Inflammatory macrophage (primary cell): ENCODE results near the gene PDIA2.

Source experiments
- DNase-seq, 2 donors: peaks; one replicate each; pipeline ENCODE4 v3.0.0-alpha.2; 2020 to 2022

The PDIA2 gene

DNA sequence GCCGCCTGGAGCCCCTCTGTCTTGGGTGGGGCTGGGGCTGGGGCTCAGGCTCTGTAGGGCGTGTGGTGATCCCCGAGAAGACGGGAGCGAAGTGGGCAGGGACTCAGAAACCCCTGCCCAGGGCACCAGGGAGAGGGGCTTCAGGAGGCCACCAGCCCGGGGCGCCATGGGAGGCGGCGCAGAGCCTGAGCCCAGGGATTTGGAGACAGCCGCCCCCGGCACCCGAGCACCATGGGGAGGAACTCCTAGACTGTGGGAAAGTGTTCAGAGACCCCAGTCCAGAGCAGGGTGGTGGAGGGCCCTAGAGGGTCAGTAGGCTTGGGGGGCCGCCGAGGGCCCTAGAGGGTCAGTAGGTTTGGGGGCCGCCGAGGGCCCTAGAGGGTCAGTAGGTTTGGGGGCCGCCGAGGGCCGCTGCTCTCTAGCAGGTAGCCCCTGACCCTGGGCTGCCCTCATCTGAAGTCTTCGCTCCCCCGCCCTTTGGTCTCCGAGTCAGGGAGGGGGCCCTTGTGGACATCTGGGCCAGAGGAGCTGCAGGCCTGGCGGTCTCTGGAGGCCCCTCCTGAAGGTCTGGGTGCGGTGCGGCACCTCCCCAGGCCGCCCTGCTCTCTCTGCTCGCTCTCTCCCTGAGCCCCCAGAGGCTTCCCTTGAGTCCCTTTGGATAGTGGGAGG is 1.8 kb upstream of the PDIA2 start:
- no peak for DNase-seq

GRCh38 chr16:281660-282255 is 1.2 kb upstream of the PDIA2 start:
- DNase-seq = no peak

DNA sequence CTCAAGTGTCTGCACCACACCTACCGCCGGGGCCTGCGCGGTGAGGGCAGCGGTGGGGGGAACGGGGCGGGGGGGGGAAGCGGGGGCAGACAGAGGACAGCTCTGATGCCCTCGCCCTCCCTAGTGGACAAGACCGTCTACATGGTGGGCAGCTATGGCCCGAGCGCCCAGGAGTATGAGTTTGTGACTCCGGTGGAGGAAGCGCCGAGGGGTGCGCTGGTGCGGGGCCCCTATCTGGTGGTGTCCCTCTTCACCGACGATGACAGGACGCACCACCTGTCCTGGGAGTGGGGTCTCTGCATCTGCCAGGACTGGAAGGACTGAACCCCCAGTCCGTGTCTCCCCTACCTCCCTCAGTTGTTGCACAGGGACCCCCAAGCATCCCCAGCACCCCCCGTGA is 473 bp upstream of the PDIA2 start:
- DNase-seq = no peak

GRCh38 chr16:284204-285120 is 1.5 kb downstream of the PDIA2 start:
- DNase-seq = no peak

DNA sequence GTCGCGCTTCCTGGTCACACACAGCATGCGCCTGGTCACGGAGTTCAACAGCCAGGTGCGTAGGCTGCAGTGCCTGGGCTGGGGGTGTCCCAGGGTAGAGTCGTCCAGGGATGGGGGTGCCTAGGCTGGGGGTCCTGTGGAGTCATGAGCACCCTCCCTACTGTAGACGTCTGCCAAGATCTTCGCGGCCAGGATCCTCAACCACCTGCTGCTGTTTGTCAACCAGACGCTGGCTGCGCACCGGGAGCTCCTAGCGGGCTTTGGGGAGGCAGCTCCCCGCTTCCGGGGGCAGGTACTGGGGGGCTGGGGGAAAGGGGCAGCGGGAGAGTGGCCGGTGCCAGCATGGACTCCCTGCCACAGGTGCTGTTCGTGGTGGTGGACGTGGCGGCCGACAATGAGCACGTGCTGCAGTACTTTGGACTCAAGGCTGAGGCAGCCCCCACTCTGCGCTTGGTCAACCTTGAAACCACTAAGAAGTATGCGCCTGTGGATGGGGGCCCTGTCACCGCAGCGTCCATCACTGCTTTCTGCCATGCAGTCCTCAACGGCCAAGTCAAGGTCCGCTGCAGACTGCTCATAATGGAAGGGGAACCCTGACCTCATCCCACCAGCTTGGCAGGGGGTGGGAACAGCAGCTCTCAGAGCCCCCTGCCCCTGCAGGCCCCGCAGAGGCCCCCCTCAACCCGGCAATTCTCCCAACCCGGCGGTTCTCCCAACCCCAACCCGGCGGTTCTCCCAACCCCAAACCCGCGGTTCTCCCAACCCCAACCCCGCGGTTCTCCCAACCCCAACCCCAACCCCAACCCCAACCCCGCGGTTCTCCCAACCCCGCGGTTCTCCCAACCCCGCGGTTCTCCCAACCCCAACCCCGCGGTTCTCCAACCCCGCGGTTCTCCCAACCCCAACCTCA is 2.4 kb downstream of the PDIA2 start:
- no peak for DNase-seq

DNA sequence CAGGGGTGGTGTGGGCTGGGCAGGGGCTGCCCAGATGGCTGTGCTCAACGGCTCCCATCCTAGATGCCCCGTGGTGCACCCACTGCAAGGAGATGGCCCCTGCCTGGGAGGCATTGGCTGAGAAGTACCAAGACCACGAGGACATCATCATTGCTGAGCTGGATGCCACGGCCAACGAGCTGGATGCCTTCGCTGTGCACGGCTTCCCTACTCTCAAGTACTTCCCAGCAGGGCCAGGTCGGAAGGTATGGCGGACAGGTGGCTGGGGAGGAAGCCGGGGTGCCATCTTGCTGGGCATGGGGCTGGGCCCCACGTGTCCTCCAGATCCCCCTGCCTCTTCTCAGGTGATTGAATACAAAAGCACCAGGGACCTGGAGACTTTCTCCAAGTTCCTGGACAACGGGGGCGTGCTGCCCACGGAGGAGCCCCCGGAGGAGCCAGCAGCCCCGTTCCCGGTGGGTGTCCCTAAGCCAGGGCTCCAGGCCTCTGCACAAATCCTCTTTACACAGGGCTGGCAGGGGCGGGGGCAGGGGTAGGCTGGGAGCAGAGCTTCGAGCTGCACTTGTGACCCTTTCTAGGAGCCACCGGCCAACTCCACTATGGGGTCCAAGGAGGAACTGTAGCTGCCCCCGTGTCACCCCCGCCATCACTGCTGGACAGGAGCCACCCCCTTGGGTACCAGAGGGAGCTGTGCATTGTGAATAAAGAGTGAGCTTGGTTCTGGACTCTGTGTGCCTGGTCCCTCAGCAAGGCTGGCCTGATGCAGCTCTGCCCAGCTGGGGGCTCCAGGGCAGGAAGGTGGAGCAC is 3.7 kb downstream of the PDIA2 start:
- no peak for DNase-seq

DNA sequence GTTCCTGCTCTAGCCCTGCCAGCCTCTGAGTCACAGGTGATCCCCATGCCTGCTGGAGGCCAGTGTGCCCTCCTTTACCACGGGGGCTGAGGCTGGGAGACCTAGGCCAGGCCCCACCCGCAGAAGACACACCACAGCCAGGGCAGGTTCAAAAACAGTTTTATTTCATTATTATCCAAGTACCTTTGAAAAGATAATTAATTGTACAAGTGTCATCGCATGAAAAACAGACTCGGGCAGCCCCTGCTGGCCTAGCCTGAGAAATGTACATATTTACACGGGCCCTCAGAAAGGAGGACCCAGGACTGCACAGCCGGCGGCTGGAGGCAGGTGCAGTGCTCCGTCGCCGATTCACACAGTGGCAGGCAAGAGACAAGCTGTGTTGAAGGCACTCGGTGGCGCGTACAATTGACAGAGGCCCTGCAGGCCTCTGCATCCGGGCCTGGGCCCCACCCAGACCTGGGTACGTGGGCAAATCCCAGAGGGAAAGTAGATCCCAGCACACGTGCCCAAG is 4.4 kb downstream of the PDIA2 start:
- DNase-seq = no peak

GRCh38 chr16:287981-288920 is 5.3 kb downstream of the PDIA2 start:
- DNase-seq = no peak

DNA sequence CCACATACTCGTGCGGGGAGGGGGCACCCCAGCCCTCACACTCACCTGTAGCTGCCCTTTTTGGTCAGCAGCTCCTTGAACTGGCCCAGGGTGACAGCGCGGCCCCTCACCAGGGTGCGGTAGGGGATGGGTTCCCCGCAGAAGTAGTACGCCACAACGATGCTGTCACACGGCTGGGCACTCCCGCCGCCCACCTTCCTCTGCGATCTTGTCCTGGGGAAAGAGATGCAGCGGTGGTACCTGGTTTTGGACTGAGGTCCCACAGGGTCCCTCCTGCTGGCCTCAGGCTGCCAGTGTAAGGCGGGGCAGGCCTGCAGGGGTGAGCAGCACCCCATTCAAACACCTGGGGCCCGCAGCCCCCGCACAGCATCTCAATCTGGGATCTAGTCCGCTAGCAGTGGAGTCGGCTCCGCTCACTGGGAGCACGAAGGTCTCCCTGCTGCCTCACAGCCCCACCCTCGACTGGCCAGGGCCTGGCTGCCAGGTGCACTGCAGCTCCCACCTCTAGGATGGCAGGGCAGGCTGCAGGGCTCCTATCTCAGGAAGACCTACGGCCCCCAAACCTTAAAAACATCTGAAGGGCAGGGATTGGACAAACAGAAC is 6.5 kb downstream of the PDIA2 start:
- DNase-seq = no peak

DNA sequence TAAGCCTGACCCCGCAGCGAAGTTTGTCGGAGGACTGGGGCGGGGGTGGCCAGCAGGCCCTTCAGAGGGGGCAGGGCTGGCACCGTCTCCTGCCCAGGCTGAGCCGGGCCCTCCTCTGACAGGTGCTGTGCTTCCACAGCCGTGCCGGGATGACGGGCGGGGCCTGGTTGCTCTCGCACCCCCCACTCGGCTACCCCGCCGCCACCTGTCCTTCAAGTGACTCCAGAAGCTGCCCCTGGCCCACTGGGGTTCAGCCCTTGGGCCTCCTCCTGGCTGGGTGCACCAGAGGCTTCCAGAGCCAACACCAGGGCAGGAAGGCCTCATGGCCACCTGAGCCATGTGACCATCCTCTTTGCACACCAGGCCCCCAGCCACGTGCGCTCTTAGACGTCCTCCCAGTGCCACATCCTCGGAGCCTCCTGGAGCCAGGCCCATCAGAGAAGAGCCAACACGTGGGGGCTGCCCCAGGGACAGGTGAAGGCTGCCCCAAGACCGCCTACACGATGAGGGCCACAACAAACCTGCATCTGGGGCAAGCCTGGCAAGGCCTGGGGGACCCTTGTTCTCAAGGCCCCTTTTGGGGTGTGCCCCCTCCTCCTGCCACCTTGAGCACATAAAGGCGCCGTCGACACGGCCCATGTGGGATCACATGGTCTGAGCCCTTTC is 7.2 kb downstream of the PDIA2 start:
- DNase-seq = no peak

DNA sequence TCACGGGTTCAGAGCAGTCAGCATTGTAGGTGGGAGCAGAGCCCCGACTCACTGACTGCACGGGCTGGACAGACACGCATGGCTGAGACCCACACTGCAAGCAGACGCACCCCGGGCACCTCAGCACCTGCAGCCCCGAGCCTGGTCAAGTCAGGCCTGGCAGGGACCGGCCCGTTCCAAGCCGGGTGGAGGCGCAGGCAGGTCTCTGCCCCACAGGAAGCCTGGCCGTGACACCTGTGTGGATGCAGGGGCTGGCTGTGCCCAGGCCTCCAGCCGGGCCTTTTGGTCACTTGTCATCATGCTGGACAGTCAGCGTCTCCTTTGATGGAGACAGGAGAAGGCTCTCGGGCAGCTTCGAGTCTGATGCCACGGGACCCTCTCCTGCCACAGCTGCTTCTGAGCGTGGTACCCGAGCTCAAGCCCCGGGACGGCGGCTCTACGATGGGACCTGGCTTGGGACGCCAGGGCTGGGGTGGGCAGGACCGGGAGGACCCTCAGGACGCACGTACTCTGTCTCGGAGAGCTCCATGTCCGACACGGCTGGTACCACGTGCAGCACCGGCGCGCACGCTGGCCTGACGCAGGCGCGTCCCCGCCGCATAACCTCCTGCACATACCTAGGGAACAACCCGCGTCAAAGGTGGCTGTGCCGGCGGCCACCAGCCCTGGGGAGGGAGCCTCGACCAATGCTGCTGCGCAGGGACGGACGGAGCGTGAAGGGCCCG is 7.9 kb downstream of the PDIA2 start:
- DNase-seq = no peak

DNA sequence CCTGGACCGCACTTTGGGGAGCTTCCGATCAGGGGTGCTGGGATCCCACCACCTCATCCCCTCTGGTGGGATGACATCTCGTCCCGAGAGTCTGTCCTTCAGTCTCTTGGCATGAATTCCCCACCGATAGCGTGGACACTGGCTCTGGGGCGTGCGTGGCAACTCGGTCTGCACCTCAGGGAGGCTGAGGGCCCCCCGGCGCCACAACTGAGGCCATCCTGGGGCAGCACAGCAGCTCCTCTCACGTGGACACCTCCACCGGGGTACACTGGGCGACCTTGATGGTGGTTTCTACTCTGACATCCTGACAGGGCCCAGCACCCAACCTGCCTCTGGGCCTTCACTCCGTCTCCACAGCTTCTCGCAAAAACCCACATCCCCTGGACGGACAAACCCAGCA is 8.6 kb downstream of the PDIA2 start:
- DNase-seq = no peak

GRCh38 chr16:293043-293775 is 10.2 kb downstream of the PDIA2 start:
- no peak for DNase-seq

DNA sequence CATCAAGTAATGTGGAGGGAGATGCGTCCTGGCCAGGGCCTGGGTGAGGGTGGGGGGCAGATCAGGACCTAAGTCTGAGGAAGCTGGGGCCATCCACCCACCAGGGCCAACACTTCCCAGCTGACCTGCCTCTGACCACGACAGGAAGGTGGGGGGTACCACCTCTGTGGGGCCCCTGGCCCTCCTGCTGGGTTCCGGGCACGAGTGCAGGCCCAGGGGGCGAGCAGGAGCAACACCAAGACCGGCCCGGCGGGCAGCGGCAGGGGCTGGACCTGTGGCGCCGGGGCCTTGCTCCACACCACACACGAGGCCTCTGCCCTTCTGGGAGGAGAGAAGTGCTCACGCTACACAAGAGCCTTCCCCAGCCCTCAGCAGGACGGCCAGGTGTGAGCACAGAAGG is 13.3 kb downstream of the PDIA2 start:
- no peak for DNase-seq

GRCh38 chr16:296806-297510 is 14.0 kb downstream of the PDIA2 start:
- DNase-seq = no peak

GRCh38 chr16:297832-298231 is 14.9 kb downstream of the PDIA2 start:
- DNase-seq = no peak

DNA sequence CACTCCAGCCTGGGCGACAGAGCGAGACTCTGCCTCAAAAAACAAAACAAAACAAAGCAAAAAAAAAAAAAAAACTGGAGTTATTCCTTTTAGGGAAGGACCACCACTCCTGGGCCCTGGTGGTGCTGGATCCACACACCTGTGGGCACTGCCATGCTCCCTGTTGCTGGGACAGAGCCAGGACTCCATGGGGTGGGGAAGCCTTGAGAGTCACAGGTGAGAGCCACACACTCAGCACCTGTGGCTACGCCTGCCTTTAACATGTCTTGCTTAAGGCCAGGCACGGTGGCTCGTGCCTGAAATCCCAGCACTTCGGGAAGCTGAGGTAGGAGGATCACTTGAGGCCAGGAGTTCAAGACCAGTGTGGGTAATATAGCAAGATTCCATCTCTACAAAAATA is 18.3 kb downstream of the PDIA2 start:
- DNase-seq = no peak
